Measurements from ENCODE around the gene TBC1D12. TPM values are rescaled to one million over a fixed set of nuclear protein-coding genes. Genes with fewer than 3 reads are reported as not detected.
"Not testable (repeated sequence)": the region's sequence is repeated elsewhere in the genome, so short reads cannot be mapped to it uniquely, and the experiment has no call there.

Gene TBC1D12
- total RNA-seq, 1 experiment from 2014 or later = 5.8 TPM

- TF ChIP-seq, protein P1, sequence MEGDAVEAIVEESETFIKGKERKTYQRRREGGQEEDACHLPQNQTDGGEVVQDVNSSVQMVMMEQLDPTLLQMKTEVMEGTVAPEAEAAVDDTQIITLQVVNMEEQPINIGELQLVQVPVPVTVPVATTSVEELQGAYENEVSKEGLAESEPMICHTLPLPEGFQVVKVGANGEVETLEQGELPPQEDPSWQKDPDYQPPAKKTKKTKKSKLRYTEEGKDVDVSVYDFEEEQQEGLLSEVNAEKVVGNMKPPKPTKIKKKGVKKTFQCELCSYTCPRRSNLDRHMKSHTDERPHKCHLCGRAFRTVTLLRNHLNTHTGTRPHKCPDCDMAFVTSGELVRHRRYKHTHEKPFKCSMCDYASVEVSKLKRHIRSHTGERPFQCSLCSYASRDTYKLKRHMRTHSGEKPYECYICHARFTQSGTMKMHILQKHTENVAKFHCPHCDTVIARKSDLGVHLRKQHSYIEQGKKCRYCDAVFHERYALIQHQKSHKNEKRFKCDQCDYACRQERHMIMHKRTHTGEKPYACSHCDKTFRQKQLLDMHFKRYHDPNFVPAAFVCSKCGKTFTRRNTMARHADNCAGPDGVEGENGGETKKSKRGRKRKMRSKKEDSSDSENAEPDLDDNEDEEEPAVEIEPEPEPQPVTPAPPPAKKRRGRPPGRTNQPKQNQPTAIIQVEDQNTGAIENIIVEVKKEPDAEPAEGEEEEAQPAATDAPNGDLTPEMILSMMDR (IDR thresholded peaks at IDR 0.05; ENCODE audit: unreplicated experiment) = no peak
- no peak for DNase-seq
- Mint-ChIP-seq H3K27ac (ENCODE audit: unreplicated experiment) (no peak overlapping the region), H3K36me3 (ENCODE audit: insufficient read depth, unreplicated experiment) (no peaks in the 10 kb centered on the region), H3K4me3 (ENCODE audit: low read depth, unreplicated experiment) (no peak overlapping the region), H3K4me1 (ENCODE audit: low read depth, unreplicated experiment) (no peaks in the 10 kb centered on the region), H3K27me3 (ENCODE audit: unreplicated experiment) (no peaks in the 10 kb centered on the region), H3K9me3 (ENCODE audit: low read depth, unreplicated experiment) (no peaks in the 10 kb centered on the region)
- no TSS peak for BruUV-seq (replicated peaks)
- CTCF ChIA-PET = no interaction called here
- intact Hi-C loops (cut with micrococcal nuclease; ENCODE audit: unreplicated experiment) = no loop called here
Observed at GRCh38 chr10:94524711-94525110, 122.4 kb downstream of the TBC1D12 start.

- H3K4me1 Mint-ChIP-seq (ENCODE audit: low read depth, unreplicated experiment); H3K27ac Mint-ChIP-seq (ENCODE audit: unreplicated experiment); BruUV-seq (replicated peaks); H3K36me3 Mint-ChIP-seq (ENCODE audit: insufficient read depth, unreplicated experiment); H3K4me3 Mint-ChIP-seq (ENCODE audit: low read depth, unreplicated experiment); H3K9me3 Mint-ChIP-seq (ENCODE audit: low read depth, unreplicated experiment); intact Hi-C loops (cut with micrococcal nuclease; ENCODE audit: unreplicated experiment); DNase-seq; H3K27me3 Mint-ChIP-seq (ENCODE audit: unreplicated experiment); CTCF ChIA-PET: not testable (repeated sequence)
Observed at GRCh38 chr10:94531550-94531949, 129.2 kb downstream of the TBC1D12 start.

DNA sequence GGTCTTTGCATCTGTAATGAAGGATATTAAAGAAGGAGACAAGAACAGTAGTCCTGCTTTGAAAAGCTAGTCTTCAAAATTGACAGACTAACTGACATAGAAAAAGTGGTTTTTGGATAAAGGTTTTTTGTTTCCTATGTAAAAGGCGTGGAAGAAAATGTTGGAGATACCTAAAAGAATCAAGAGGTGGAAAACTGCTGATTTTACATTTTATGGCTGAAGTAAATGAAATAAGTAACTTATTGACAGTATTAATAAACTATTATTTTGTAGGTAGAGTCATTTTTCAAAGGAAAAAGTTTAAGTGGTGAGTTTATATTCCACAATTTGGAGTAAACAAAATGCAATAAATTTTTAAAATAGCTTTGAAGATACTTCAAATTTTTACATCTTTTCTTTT, 130.7 kb downstream of the TBC1D12 start:
- Mint-ChIP-seq H3K9me3 (ENCODE audit: low read depth, unreplicated experiment) (no peaks in the 10 kb centered on the region), H3K36me3 (ENCODE audit: insufficient read depth, unreplicated experiment) (no peaks in the 10 kb centered on the region), H3K27me3 (ENCODE audit: unreplicated experiment) (no peaks in the 10 kb centered on the region), H3K27ac (ENCODE audit: unreplicated experiment) (no peak overlapping the region), H3K4me1 (ENCODE audit: low read depth, unreplicated experiment) (no peaks in the 10 kb centered on the region), H3K4me3 (ENCODE audit: low read depth, unreplicated experiment) (no peak overlapping the region)
- CTCF ChIA-PET = no interaction called here
- DNase-seq = no peak
- intact Hi-C loops (cut with micrococcal nuclease; ENCODE audit: unreplicated experiment) = no loop called here
- BruUV-seq (replicated peaks) = no TSS peak
- TF ChIP-seq, protein P1 (IDR thresholded peaks at IDR 0.05; ENCODE audit: unreplicated experiment) = no peak

DNA sequence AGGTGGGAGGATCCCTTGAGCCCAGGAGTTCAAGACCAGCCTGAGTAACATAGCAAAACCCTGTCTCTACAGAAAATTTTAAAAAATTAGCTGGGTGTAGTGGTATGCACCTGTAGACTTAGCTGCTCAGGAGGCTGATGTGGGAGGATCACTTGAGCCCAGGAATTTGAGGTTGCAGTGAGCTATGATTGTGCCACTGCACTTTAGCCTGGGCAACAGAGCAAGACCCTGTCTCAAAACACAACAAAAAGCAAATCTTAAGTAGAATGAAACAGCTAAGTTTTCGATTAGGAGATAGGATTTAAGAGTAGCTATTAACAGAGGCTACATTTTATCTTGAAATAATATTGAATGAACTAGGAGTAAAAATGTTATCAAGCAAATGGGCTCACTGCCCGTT, 139.9 kb downstream of the TBC1D12 start:
- H3K4me3 Mint-ChIP-seq (ENCODE audit: low read depth, unreplicated experiment); DNase-seq; H3K27me3 Mint-ChIP-seq (ENCODE audit: unreplicated experiment); H3K9me3 Mint-ChIP-seq (ENCODE audit: low read depth, unreplicated experiment); H3K4me1 Mint-ChIP-seq (ENCODE audit: low read depth, unreplicated experiment); H3K27ac Mint-ChIP-seq (ENCODE audit: unreplicated experiment); BruUV-seq (replicated peaks); intact Hi-C loops (cut with micrococcal nuclease; ENCODE audit: unreplicated experiment): not testable (repeated sequence)
- CTCF ChIA-PET = interaction anchor here (0.6 kb wide), 1 partner anchor 11 kb away, joined by 3 read pairs; no protein-coding TSS in a partner anchor
- peaks cover 18% of the 10 kb centered on the region for H3K36me3 Mint-ChIP-seq (ENCODE audit: insufficient read depth, unreplicated experiment)

DNA sequence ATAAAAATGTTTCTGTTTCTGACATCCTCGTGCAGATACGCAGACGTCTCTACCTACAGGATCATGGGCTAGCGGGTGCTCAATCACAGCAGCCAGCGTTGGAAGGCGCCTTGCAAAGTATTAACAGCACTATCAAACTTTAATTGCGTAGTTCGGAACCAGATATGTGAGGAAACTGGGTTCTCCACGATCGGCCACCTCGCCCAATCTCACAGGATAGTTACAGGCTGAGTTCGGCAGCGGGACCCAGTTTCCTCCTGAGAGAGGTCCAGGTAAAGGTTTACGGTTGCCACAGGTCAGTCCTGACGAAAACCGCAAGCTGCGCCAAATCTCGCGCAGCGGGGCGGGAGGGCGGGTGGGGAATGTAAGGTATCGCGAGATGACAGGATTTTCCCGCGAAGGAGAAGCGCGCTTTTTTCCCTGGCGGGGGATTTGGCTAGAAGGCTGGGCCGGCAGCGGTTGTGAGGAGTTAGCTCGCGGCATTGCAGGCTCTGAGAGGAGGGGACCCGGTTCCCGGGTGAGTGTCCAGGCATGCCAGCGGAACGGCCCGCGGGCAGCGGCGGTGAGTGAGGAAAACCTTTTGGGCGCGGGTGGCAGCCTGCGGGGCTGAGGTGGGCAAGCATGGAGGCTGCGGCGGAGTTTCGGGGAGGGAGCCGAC, 143.2 kb downstream of the TBC1D12 start, which contains the start of gene HELLS:
TSS of gene HELLS (plus strand) at position 398 of the 658 bp plus-strand sequence. CDS start at position 532, 134 bp downstream.
- TF ChIP-seq, protein P1 (IDR thresholded peaks at IDR 0.05; ENCODE audit: unreplicated experiment) = no peak
- no peaks in the 10 kb centered on the region for H3K9me3 Mint-ChIP-seq (ENCODE audit: low read depth, unreplicated experiment)
- CTCF ChIA-PET = interaction anchor here (0.7 kb wide), 1 partner anchor 191 kb away, joined by 3 read pairs; no protein-coding TSS in a partner anchor
- H3K27me3 Mint-ChIP-seq (ENCODE audit: unreplicated experiment) = no peaks in the 10 kb centered on the region
- H3K27ac Mint-ChIP-seq (ENCODE audit: unreplicated experiment) = peak within 1 kb of the TSS; percentile 82
- intact Hi-C loops (cut with micrococcal nuclease; ENCODE audit: unreplicated experiment) = no loop called here
- DNase-seq = peak; percentile 70
- no TSS peak for BruUV-seq (replicated peaks)
- H3K4me1 Mint-ChIP-seq (ENCODE audit: low read depth, unreplicated experiment) = peaks cover 7% of the 10 kb centered on the region
- peaks cover 18% of the 10 kb centered on the region for H3K36me3 Mint-ChIP-seq (ENCODE audit: insufficient read depth, unreplicated experiment)
- peak within 1 kb of the TSS; percentile 100 for H3K4me3 Mint-ChIP-seq (ENCODE audit: low read depth, unreplicated experiment)
